Suprapubic skin (tissue), 4 donors: Measurements from ENCODE around the gene GLCE. TPM values are rescaled to one million over a fixed set of nuclear protein-coding genes. Genes with fewer than 3 reads are reported as not detected.

Experiments used
- DNase-seq, 2 donors: peaks; one replicate each; pipeline ENCODE4 v3.0.0-alpha.2; 2019; ENCODE audit warnings: low spot score in 2 of 2
- H3K27ac ChIP-seq: fragments of 200-600 bp; sonication (generic); one replicate; pipeline ENCODE4 v1.5.1; 2019
- H3K27me3 ChIP-seq: fragments of 200-600 bp; sonication (generic); one replicate; pipeline ENCODE4 v1.5.1; 2019
- H3K36me3 ChIP-seq: fragments of 200-600 bp; sonication (generic); one replicate; pipeline ENCODE4 v1.5.1; 2019
- H3K4me1 ChIP-seq: fragments of 200-600 bp; sonication (generic); one replicate; pipeline ENCODE4 v1.5.1; 2019
- H3K4me3 ChIP-seq: fragments of 200-600 bp; sonication (generic); one replicate; pipeline ENCODE4 v1.5.1; 2019; ENCODE audit warnings: mild to moderate bottlenecking
- H3K9me3 ChIP-seq: fragments of 200-600 bp; sonication (generic); one replicate; pipeline ENCODE4 v1.5.1; 2019
- CTCF ChIP-seq, 2 donors: fragments of 200-600 bp in 1 of 2; fragments of 450-650 bp in 1 of 2; sonication (generic) in 1 of 2; IDR thresholded peaks; one replicate each; pipeline ENCODE4 v1.5.1; 2016 to 2019; ENCODE audit warnings: antibody characterized with exemption in 2 of 2, mild to moderate bottlenecking in 1 of 2, moderate library complexity in 1 of 2
- EP300 ChIP-seq: sonication (generic); formaldehyde crosslinking; IDR thresholded peaks from one replicate; pipeline ENCODE4 v1.6.1; 2017; ENCODE audit warnings: antibody characterized with exemption
- POLR2A ChIP-seq, 2 donors: fragments of 450-650 bp; IDR thresholded peaks; one replicate each; pipeline ENCODE4 v1.6.1; 2017; ENCODE audit warnings: antibody characterized with exemption in 2 of 2, mild to moderate bottlenecking in 2 of 2, moderate library complexity in 2 of 2
- POLR2AphosphoS5 ChIP-seq, 3 donors: sonication (generic); formaldehyde crosslinking; IDR thresholded peaks; one replicate each; pipeline ENCODE4 v1.6.1; 2017; ENCODE audit warnings: antibody characterized with exemption in 3 of 3
- WGBS: methylation state at CpG from one replicate; pipeline ENCODE4 v1.1.5; 2018; 5-methylcytosine and 5-hydroxymethylcytosine counted together
- total RNA-seq, 4 donors: library from RNA; depleted of rRNA; stranded (reverse); fragments of >200 nt; gene quantifications; one replicate each; pipeline ENCODE4 v1.1.0, GENCODE V29; 2016

The GLCE gene
- total RNA-seq, 4 donors from 2014 or later, result 16.1 to 18.9 (median 16.9) TPM

- DNase-seq, result no peak
- no peak for TF ChIP-seq CTCF (IDR thresholded peaks at IDR 0.05)
- TF ChIP-seq EP300, result no peak
- H3K4me3 ChIP-seq, result no peak overlapping the region
- no peaks in the 10 kb centered on the region for H3K9me3 ChIP-seq
- no peaks in the 10 kb centered on the region for H3K27me3 ChIP-seq
- H3K36me3 ChIP-seq, result no peaks in the 10 kb centered on the region
- H3K4me1 ChIP-seq, result no peaks in the 10 kb centered on the region
- H3K27ac ChIP-seq, result no peak overlapping the region
- 80% methylated on average over 1 of the region's 1 CpG for WGBS
These were observed 49.2 kb downstream of the GLCE start for GRCh38 chr15:69209661-69210060.

- Histone ChIP-seq H3K27ac (no peak overlapping the region), H3K4me3 (no peak overlapping the region), H3K4me1 (no peaks in the 10 kb centered on the region), H3K36me3 (no peaks in the 10 kb centered on the region), H3K27me3 (no peaks in the 10 kb centered on the region), H3K9me3 (no peaks in the 10 kb centered on the region)
- no peak for TF ChIP-seq CTCF (IDR thresholded peaks at IDR 0.05)
- TF ChIP-seq EP300, result no peak
- TF ChIP-seq POLR2AphosphoS5 (IDR thresholded peaks at IDR 0.05), result no peak
- TF ChIP-seq POLR2A (IDR thresholded peaks at IDR 0.05), result no peak
- DNase-seq, result no peak
These were observed 50.1 kb downstream of the GLCE start for GRCh38 chr15:69210574-69210973.

GRCh38 chr15:69213786-69214185, 53.4 kb downstream of the GLCE start:
- WGBS, result 55% methylated on average over 3 of the region's 3 CpGs
- Histone ChIP-seq H3K27me3 (no peaks in the 10 kb centered on the region), H3K36me3 (no peaks in the 10 kb centered on the region), H3K4me3 (no peak overlapping the region), H3K27ac (no peak overlapping the region), H3K9me3 (no peaks in the 10 kb centered on the region), H3K4me1 (no peaks in the 10 kb centered on the region)
- no peak for DNase-seq
- TF ChIP-seq EP300 (no peak), POLR2A (IDR thresholded peaks at IDR 0.05) (no peak), POLR2AphosphoS5 (IDR thresholded peaks at IDR 0.05) (no peak), CTCF (IDR thresholded peaks at IDR 0.05) (no peak)

GRCh38 chr15:69215314-69216035, 55.0 kb downstream of the GLCE start:
- H3K9me3 ChIP-seq, result no peaks in the 10 kb centered on the region
- no peaks in the 10 kb centered on the region for H3K27me3 ChIP-seq
- TF ChIP-seq POLR2A (IDR thresholded peaks at IDR 0.05), result no peak
- TF ChIP-seq CTCF (IDR thresholded peaks at IDR 0.05), result no peak
- TF ChIP-seq POLR2AphosphoS5 (IDR thresholded peaks at IDR 0.05), result no peak
- no peak for TF ChIP-seq EP300
- H3K36me3 ChIP-seq, result no peaks in the 10 kb centered on the region
- WGBS, result 87% methylated on average over 2 of the region's 2 CpGs
- DNase-seq, result no peak
- no peak overlapping the region for H3K4me3 ChIP-seq
- no peaks in the 10 kb centered on the region for H3K4me1 ChIP-seq
- no peak overlapping the region for H3K27ac ChIP-seq

GRCh38 chr15:69217381-69217780, 56.9 kb downstream of the GLCE start:
- no peak for DNase-seq
- Histone ChIP-seq H3K4me3 (no peak overlapping the region), H3K27ac (no peak overlapping the region), H3K36me3 (peaks cover 4% of the 10 kb centered on the region), H3K9me3 (no peaks in the 10 kb centered on the region), H3K4me1 (no peaks in the 10 kb centered on the region), H3K27me3 (no peaks in the 10 kb centered on the region)
- TF ChIP-seq POLR2A (IDR thresholded peaks at IDR 0.05) (no peak), EP300 (no peak), CTCF (IDR thresholded peaks at IDR 0.05) (no peak), POLR2AphosphoS5 (IDR thresholded peaks at IDR 0.05) (no peak)
